GM23248 (cell line): ENCODE results near the gene CR1.

Experiments used
- EZH2 ChIP-seq: fragments of 200-600 bp; sonication (generic); IDR thresholded peaks from 2 replicates; pipeline ENCODE4 v1.6.1; 2018; ENCODE audit warnings: antibody characterized with exemption, mild to moderate bottlenecking; ENCODE audit not compliant: insufficient read depth, poor library complexity, severe bottlenecking
- EZH2phosphoT487 ChIP-seq: fragments of 200-600 bp; sonication (generic); IDR thresholded peaks from 2 replicates; pipeline ENCODE4 v1.6.1; 2018; ENCODE audit warnings: antibody characterized with exemption, moderate library complexity, mild to moderate bottlenecking, low read depth; ENCODE audit not compliant: insufficient read depth

DNA sequence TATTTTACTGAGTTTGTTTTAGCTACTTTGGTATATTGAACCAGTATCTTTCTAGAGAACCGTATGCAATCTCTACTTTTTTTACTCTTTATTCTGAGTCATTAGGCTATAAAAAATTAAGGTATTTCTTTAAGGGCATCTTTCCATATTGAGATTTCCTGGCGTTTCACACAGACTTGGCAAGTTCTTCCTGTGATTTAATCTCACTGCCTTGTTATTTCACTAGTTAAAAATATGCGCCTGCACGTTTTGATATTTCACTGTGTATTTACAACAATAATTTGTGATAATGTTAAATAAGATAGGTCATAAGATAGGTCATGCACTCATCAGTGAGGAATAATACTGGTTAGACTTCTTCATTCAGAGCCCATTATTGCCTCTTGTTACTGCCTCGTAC, 132.8 kb downstream of the CR1 start:
- TF ChIP-seq EZH2: no peak
- no peak for TF ChIP-seq EZH2phosphoT487
